ENCODE results near the gene RENBP.

The RENBP gene

GRCh38 chrX:153970357-153971123 lies 26.1 kb upstream of the RENBP start:
- peak; percentile 81 to 91 (median 89) for DNase-seq

GRCh38 chrX:153969904-153970356 lies 25.5 kb upstream of the RENBP start:
- peak; percentile 70 to 79 (median 77) for DNase-seq

DNA sequence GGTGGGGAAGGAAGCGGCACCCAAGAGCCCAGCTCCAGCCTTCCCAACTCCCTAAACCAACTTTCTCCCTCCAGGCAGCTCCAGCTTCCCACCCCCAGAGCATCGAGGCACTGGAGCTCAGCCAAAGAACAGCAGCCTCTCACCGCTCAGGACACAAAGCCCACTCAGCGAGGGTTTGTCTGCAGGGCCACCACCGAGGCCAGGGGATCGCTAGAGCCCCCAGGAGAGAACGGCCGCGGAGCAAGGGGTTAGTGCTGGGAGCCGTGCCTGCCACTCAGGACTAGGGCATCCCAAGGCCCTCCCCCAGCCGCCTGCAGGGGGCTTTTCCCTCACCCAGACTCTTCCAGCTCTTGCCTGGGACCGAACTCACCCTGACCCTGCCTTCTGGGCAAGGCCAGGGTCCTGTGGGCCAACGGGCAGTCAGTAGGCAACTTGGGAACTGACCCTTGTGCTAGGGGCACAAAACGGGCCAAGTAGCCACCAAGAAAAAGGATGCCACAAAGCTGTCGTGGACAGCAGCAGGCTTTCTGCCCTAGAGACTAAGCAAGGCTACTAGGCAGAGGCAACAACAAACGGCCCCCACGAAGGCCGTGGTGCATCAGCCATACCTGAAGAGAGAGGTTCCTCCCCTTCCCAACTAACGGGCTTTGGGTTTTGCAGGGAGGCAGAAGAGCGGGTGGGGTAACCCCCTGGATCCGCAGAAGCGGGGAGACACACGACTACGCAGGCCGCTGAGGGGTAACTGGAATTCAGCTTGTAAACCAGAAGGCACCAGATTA lies 24.9 kb upstream of the RENBP start:
- DNase-seq = peak in 1 of 3 experiments; percentile 24

DNA sequence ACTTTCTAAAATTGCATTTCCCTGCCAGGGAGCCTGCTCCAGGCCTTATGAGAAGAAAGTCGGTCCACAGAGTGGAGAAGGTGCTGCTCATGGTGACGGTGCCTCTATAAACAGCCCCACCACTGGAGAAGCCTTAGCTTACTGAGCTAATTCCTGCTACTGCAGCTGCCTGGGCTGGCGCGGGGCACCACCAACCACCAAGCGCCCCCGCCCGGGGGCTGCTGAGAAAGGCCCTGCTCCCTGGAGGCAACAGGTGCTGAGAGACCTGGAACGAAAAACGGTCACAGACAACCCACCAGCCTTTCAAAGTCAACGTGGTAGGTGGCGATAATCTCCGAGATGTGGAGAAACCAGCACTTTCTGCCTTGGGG lies 24.3 kb upstream of the RENBP start:
- peak; percentile 32 to 54 (median 42) for DNase-seq

DNA sequence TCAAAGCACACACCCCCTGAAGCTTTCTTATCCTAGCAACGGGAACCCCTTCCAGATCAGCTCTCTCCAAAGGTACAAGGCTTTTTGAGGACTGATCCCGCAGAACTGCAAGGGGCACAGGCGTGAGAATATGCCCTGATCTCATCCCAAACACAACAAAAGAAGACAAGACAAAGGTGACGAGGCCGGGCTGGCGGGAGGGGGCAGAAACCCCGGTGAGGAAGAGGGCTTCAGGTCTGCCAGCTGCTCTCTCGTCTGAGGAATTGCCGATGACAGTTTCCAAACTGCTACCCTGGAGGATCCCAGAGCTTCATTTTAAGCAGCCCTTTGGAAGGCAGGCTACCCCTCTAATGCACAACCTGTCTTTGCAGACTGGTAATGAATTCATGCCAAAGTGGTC lies 23.8 kb upstream of the RENBP start:
- DNase-seq = peak in 1 of 3 experiments; percentile 27

DNA sequence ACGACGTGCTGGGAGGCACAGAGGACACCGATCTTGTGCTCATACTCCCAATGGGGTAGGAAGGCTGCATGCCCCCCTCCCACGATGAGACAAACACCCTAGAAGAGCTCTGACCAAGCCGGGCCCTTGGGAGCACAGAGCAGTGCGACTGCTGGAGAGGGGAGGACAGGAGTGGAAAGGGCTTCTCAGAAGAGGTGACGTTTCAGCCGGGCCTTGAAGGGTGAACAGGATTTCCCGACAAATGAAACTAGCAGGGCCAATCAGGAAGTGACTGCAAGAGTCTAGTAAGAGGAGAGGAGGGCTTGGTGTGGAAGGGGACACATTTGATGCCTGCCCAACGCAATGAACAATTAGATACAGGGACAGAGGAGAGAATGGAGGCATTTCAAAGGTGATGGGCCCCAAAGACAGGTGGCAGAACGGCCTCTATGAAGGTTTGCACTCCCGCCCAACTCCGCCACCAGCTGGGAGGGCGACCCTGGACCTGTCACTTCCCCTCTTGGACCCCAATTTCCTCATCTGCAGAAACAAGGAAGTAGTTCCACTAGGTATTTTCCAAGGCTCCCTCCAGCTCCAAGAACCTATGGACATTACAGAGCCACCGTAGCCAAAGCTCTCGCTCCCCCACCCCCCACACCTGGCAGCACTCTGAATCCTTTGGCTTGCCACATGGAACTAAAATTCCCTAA lies 23.2 kb upstream of the RENBP start:
- no peak for DNase-seq

- DNase-seq = no peak
These were observed 22.5 kb upstream of the RENBP start for GRCh38 chrX:153966841-153967535.

GRCh38 chrX:153966283-153966688 lies 21.8 kb upstream of the RENBP start:
- no peak for DNase-seq

DNA sequence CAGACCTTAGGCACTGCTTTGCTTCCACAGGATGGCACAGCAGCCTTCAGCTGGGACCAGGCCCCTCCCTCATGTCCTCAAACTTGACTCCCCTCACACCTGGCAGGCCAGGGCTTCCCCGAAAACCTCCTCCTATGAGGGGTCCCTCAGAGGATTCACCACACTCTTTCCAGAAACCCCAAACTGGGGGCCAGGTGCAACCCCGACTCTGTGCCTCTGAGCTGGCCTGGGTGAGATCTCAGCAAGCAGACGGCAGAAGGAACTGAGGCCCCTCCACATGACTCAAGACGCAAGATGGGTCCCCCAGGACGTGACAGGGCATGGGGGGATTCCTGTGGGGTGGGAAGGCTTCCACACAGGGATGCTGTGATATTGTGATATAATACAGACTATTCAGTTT lies 21.0 kb upstream of the RENBP start:
- DNase-seq = no peak

DNA sequence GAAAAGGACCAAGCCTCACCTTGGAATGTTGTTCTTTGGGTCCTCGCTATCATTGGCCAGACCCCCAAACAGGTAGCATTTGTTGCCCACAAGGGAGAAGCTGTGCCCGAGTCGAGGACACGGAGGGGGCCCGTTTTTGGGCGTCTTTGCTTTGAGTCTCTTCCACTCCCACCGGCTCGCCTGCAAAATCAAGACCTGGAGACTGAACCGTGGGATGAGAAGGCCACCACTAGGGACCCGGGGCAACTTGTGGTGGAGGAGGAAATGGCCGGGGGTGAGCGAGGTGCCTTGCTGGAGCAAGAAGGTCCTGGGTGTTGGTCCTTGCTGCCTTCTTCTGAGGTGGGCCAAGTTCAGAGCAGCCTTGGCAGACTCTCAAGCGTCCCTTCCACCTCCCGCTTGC lies 19.7 kb upstream of the RENBP start:
- DNase-seq = no peak

DNA sequence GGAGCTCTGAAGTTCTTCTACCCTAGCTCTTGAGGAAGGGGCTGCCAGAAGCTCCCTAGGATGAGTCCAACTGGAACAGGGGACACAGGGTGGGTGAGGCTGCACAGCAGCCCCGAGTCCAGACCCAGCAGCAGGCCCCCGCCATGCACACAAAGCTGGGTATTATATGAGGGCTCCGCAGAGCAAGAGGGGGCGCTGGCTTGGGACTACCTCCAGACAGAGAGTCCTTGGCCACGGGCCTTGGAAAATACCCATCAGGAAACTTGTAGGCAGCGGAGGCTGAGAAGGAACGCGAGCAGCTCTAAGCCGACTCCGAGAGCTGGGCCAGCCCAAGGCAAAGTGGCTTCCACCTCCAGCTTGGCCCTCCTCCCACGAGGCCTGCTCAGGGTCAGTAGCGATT lies 19.1 kb upstream of the RENBP start:
- DNase-seq = no peak

GRCh38 chrX:153961292-153961691 lies 16.8 kb upstream of the RENBP start:
- DNase-seq = no peak

DNA sequence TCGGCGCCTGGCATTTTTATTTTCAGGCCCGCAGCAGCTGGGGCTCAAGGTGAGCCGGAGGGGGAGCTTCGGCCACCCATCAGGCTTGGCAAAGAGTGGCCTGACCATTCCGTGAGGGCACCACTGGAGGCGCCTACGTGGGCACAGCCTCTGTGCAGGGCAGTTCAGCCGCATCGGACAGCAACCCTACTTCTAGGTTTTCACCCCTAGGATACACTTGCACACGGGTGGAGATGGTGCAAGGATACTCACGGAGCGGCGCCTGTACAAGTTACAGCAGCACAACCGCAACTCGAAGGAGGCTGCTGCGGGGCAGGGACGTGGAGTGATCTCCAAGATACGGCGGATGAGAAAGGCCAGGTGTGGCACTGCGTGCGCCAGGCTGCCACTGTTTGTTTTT lies 16.3 kb upstream of the RENBP start:
- peak in 1 of 3 experiments; percentile 79 for DNase-seq

- no peak for DNase-seq
These were observed 15.6 kb upstream of the RENBP start for GRCh38 chrX:153960077-153960476.

DNA sequence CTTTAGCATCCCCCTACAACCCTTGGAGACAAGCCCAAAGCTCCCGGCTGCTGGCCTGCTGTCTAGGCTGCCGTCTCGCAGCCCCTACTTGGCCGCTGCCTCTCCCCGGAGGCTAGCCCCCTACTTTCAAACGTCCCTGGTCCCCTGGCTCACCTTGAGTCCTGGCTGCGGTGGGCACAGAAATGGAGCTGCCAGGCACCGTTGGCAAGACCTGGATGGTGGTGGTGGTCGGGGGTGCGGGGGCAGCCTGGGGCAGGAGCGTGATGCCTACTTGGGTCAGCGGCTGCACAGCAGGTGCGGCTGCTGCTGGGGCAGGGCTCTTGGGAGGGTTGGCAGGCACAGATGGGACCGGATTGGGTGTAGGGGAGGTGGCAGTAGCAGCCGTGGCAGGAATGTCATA lies 15.2 kb upstream of the RENBP start:
- DNase-seq = no peak

GRCh38 chrX:153958605-153959004 lies 14.2 kb upstream of the RENBP start:
- DNase-seq = no peak

DNA sequence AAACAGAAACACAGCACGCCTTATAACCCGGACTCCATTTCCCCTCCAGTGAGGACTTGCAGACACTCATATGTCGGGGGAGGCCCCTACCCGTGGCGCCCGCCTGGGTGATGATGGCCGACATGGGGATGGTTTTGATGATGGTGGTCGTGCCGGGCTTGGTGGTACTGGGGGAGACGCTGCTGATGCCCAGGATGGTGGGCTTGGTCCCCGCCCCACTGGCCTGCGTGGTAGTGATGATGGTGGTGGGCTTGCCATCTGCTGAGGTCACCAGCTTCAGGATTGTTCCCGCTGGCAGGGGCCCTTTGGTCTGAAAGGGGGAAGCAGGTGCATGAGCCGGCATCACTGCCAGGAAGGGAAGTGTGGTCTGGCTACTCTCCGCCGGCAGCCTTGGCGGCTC lies 12.8 kb upstream of the RENBP start:
- no peak for DNase-seq

DNA sequence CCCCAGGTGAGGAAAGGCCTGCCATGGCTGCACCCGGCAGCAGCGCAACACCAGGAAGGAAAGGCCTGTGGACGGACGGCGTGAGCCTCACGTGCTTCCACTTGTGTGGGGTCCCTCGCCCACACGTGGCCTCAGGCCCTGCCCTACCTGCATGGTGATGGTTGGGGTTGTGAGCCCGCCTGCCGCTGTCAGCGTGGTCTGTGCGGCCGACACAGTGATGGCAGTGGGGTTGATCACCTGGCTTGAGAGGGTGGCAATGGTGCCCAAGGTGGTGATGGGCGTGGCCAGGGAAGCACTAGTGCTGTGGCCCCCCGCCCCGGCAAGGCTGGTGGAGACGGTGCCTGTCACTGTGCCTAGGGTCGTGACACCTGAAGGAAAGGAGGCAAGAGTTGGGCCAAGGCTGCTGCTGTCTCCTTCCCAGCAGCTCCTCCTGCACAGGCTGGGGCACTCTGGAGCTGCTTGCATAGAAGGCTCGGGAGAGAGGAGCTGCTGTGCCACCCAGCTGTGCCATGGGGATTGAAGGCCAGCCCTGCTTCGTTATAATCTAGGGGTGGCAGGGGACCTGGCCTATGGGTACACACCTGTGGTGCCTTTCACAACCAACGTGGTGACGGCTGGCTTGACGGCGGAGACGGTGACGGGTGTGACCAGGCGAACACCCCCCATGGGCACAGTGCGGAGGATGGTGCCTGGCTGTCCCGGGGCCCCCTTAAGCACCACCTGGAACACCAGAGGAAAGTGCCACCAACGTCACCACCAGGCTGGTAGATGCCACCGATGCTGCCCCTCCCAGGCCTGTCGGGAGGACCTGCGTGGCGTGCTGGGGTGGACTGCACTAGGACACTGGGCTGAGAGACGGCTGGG lies 11.8 kb upstream of the RENBP start:
- no peak for DNase-seq

- DNase-seq = no peak
These were observed 10.8 kb upstream of the RENBP start for GRCh38 chrX:153955228-153955732.

GRCh38 chrX:153954558-153955227 lies 10.2 kb upstream of the RENBP start:
- no peak for DNase-seq

GRCh38 chrX:153953892-153954557 lies 9.6 kb upstream of the RENBP start:
- DNase-seq = no peak
